NCI-H146 (cell line): ENCODE data around the gene MAGI1.
"Not testable (repeated sequence)": the region's sequence is repeated elsewhere in the genome, so short reads cannot be mapped to it uniquely, and the experiment has no call there.

ENCODE experiments used
- DNase-seq: peaks from one replicate; lab custom pipeline; 2025; lab: John Stamatoyannopoulos, UW

MAGI1 gene

GRCh38 chr3:66038726-66039589 lies at the start of gene MAGI1:
Gene MAGI1 (minus strand): TSS chr3:66038918. CDS start chr3:66038308, 610 bp downstream.
- peak; percentile 82 for DNase-seq

GRCh38 chr3:66083784-66084213 lies 45.1 kb upstream of the MAGI1 start:
- no peak for DNase-seq

DNA sequence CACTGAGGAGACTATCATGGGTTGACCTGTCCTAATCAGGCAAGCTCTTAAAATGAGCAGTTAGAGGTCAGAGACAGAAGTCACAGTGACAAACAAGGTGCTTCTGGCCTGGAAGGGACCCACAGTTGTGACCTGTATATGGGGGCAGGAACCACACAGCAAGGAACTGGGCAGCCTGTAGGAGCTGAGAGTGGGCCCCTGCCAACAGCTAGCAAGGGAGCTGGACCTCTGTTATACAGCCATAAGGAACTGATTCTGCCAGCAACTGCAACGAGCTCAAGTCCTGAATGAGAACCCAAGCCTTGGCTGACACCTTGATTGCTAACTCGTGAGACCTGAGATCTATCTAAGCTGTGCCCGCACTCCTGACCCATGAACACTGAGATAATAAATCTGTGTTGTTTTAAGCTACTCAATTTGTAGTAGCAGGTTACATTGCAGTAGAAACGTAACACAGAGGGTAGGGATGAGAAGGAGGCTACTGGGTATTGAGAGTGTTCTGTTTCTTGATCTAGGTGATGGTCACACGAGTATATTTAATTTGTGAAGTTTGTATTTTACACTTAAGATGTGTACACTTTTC lies 44.5 kb upstream of the MAGI1 start:
- DNase-seq = no peak

GRCh38 chr3:66082679-66083078 lies 44.0 kb upstream of the MAGI1 start:
- no peak for DNase-seq

DNA sequence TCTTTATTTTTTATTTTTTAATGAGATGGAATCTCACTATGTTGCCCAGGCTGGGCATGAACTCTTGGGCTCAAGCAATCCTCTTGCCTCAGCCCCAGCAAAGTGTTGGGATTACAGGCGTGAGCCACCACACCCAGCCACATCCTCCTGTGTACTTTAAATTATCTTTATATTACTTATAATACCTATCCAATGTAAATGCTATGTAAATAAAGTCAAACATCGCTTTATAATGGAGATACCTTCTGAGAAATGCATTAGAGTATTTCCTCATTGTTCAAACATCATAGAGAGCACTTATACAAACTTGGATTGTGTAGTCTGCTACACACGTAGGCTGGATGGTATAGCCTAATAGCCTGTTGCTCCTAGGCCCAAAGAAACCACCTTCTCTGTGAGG lies 41.4 kb upstream of the MAGI1 start:
- no peak for DNase-seq

DNA sequence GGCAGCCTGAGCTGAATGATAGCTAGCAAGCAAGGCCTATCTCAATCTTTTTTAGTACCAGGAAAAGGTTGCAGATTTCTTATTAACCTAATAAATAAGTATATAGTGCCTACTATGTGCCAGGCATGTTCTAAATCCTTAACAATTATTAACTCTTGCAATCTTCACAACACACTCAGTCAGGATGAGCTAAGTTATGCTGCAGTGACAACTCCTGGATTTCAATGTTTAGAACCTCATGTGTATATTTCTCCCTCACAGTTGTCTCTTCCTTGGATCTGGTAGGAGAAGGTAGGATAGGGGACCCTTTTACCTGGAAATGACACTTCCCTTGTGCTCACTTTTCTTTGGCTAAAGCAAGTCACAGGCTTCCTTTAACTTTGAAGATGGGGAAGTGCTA lies 39.3 kb upstream of the MAGI1 start:
- DNase-seq = no peak

DNA sequence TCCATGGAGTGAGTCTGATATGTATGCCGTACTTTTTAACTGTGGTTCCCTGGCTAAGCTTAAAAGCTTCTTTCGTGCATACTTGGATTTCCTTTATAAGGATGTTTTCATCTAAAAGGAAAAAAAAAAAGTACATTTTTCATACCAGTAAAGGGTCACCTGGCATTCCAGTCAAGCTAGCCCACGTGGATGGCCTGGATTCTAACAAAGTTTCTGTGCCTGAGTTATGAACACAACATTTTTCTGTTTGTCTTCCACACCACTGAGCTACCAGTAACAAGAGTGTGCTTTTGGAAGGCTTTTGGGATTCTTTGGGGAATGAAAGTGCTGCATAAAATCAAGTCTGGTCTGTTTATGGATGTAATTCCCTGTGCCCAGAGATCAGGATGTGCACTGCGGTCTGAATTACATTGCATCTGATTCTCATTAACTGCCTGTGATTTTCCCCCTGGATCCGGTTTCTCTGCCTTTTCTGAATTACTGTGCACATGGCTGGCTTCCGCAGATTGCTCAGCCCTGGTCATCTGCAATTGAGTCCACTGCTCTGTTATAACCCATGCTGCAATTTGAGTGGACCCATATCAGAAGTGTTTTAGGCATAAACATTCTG lies 38.2 kb upstream of the MAGI1 start:
- DNase-seq = no peak

DNA sequence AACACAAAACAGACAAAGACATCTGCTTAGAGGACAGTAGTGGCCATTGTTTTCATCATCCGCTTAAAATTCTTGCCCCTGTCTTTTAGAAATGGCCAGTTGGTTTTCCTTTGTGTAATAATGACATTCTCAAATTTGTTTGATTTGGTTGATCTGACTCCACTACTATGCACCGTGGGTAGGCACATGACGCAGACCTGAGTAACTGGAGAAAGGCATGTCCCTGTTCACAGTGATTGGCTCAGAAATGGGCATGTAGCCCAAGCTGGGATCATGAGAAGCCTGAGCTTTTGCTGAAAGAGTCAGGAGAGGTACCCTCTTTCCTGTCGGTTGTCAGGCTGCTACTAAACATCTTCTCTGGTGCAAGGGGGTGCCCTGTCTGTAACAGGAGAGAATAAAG lies 36.6 kb upstream of the MAGI1 start:
- DNase-seq = no peak

- DNase-seq = no peak
Measured at GRCh38 chr3:66073464-66074141, 34.9 kb upstream of the MAGI1 start.

DNA sequence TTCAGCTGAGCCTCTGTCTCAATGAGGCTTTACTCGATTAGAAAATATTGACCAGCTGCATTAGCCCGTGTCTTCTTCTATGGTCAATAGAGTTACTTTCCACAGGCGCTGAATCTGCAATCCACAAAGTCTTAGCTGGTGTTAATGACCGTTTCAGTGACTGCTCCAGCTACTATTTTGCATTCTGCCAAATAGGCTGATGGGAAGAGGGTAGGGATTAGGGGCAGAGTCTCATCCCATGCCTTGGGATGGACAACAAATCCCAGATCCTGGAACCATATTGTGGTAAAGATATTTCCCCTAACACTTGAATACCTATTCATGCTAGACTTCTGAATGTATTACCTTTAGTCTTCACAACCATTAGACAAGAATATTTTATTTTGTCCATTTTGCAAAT lies 29.5 kb upstream of the MAGI1 start:
- no peak for DNase-seq

GRCh38 chr3:66066963-66067617 lies 28.4 kb upstream of the MAGI1 start:
- DNase-seq = no peak

GRCh38 chr3:66055289-66055688 lies 16.6 kb upstream of the MAGI1 start:
- DNase-seq = no peak

DNA sequence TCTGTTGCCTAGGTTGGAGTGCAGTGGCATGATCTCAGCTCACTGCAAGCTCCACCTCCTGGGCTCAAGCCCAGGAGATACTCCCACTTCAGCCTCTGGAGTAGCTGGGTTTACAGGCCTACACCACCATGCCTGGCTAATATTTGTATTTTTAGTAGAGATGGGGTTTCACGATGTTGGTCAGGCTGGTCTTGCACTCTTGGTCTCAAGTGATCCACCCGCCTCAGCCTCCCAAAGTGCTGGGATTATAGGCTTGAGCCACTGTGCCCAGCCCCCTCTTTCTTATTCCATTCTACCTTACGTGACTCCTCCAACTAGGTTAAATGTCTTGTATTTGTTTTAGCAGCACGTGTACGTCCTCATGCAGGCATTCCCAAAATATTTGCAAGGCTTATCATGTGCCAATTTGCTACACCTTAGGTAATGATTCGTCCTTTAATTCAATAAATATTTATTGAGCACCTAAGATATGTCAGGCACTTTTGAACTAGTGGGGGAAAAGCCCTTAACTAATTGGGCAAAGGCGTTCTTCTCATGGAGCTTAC lies 14.9 kb upstream of the MAGI1 start:
- DNase-seq = no peak

- DNase-seq = no peak
Measured at GRCh38 chr3:66052721-66053549, 14.2 kb upstream of the MAGI1 start.

- DNase-seq = no peak
Measured at GRCh38 chr3:66050821-66051220, 12.1 kb upstream of the MAGI1 start.

GRCh38 chr3:66048051-66048395 lies 9.3 kb upstream of the MAGI1 start:
- DNase-seq = no peak

DNA sequence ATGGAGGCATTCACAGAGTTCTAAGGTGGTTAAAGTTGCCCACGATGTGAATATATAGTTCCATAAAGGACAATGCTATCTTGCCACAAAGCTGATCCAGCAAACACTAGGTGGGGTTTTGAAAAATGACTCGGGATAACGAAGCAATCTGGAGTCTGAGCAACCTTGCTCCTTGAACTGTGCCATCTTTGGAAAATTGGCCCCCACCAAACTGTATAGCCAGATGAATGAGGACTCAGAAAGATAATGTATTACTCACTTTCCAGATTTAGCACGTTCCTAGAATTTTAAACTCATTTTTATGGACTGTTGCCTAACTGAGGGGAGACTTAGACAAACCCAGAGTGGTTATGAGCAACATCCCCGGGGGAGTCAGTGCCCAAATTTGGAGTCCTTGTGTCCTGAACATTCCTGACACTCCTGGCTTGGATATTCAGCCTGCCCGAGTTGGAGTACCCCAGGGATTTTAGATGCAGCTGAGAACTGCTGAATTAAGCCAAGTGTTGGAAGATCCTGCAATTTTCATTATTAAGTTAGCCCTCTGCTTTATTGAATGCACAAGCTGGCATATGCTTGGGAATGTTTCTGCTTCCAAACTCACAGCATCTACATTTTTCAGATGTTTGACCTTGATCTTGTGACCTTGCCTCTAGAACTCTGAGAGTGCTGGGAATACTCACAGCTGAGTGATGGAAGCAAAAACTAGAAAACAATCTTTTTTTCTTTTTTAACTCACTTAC lies 8.8 kb upstream of the MAGI1 start:
- no peak for DNase-seq

- DNase-seq = not testable (repeated sequence)
Measured at GRCh38 chr3:66046321-66046720, 7.6 kb upstream of the MAGI1 start.

DNA sequence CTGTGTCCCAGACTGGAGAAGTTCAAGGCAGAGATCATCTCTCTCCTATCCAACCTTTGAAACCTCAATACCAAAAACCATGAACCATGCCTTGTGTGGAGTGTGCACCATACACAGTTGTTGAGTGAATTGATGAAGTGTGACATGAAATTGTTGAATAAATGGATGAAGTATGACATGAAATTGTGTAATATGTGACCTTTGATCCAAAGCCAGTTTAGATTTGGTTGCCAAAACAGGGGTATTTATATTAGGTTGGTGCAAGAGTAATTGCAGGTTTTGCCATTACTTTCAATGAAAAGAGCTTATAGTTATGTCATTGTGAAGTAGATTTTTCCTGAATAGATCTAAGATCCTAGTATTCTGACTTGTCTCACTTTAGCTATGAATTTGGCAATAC lies 3.1 kb upstream of the MAGI1 start:
- DNase-seq = no peak

DNA sequence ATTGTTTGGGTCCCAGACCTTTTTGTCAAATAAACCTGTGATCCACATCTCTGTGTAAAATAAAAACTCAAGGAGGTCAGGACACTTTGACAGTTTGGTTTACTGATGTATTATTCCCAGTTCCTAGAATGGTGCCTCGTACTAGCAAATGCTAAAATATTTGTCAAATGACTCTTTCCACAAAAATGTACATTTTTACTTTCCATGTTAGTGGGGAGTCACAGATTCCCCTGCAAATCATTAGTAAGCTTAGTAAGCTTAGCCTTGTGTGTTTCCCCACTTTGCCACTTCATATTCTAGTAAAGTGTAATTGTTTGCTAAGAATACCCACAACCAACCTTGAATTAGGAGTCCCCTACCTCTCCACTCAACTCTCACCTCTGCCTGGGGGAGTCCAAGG lies 2.4 kb upstream of the MAGI1 start:
- DNase-seq = no peak

DNA sequence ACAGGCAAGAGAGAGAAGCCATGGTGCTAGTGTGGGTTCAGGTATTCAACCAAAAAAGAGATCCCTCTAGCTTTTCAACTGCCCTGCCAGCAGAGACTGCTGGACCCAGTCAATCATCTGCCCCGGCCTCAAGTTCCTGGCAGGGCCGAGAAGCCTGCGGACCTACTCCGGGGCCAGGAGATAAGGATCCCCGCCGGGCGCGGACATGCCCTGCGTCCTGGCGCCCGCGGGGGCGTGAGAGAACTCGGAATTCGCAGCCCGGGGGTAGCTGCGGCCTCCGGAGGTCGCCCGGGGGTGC lies 821 bp upstream of the MAGI1 start:
- DNase-seq = no peak
